SH-SY5Y (cell line): ENCODE results near the gene AGXT2.

Experiments
- GATA2 ChIP-seq: IDR thresholded peaks from 2 replicates; pipeline ENCODE4 v1.6.1; 2011; ENCODE audit warnings: mild to moderate bottlenecking, low read depth, low read length
- GATA3 ChIP-seq: IDR thresholded peaks from 2 replicates; pipeline ENCODE4 v1.6.1; 2011; ENCODE audit warnings: low read depth, mild to moderate bottlenecking, low read length, moderate library complexity

The AGXT2 gene

GRCh38 chr5:35032356-35032755 is 15.4 kb downstream of the AGXT2 start:
- TF ChIP-seq GATA3 (no peak), GATA2 (no peak)

GRCh38 chr5:35031276-35031675 is 16.5 kb downstream of the AGXT2 start:
- TF ChIP-seq GATA3: no peak
- TF ChIP-seq GATA2: no peak

- TF ChIP-seq GATA3: no peak
- TF ChIP-seq GATA2: no peak
Measured at GRCh38 chr5:35030426-35031100, 17.2 kb downstream of the AGXT2 start.

- TF ChIP-seq GATA3 (no peak), GATA2 (no peak)
Measured at GRCh38 chr5:35029333-35029732, 18.4 kb downstream of the AGXT2 start.

- TF ChIP-seq GATA3 (no peak), GATA2 (no peak)
Measured at GRCh38 chr5:35026941-35027340, 20.8 kb downstream of the AGXT2 start.

- no peak for TF ChIP-seq GATA3
- no peak for TF ChIP-seq GATA2
Measured at GRCh38 chr5:35026280-35026840, 21.4 kb downstream of the AGXT2 start.

- no peak for TF ChIP-seq GATA3
- no peak for TF ChIP-seq GATA2
Measured at GRCh38 chr5:35024911-35025510, 22.7 kb downstream of the AGXT2 start.

GRCh38 chr5:35023391-35024178 is 24.2 kb downstream of the AGXT2 start:
- TF ChIP-seq GATA3: no peak
- TF ChIP-seq GATA2: no peak

- no peak for TF ChIP-seq GATA3
Measured at GRCh38 chr5:35016174-35017051, 31.3 kb downstream of the AGXT2 start.

- no peak for TF ChIP-seq GATA2
- no peak for TF ChIP-seq GATA3
Measured at GRCh38 chr5:35015063-35015462, 32.7 kb downstream of the AGXT2 start.

GRCh38 chr5:35012796-35013195 is 35.0 kb downstream of the AGXT2 start:
- no peak for TF ChIP-seq GATA2

GRCh38 chr5:35012365-35012764 is 35.4 kb downstream of the AGXT2 start:
- TF ChIP-seq GATA3: no peak
- TF ChIP-seq GATA2: no peak

GRCh38 chr5:35010676-35011075 is 37.1 kb downstream of the AGXT2 start:
- TF ChIP-seq GATA3: no peak
- TF ChIP-seq GATA2: no peak

GRCh38 chr5:35009657-35010056 is 38.1 kb downstream of the AGXT2 start:
- TF ChIP-seq GATA3 (no peak), GATA2 (no peak)
